H1 (cell line): ENCODE measurements around the gene HIVEP2. TPM values are rescaled to one million over a fixed set of nuclear protein-coding genes. Genes with fewer than 3 reads are reported as not detected.

Experiments used
- CTCF ChIA-PET: fragments of 300-600 bp; sonication (Branson Sonifier 250); formaldehyde crosslinking; loops from one replicate; lab custom pipeline; 2021; ENCODE audit not compliant: partially characterized antibody; lab: Charles Lee
- POLR2A ChIA-PET: fragments of 300-600 bp; sonication (Branson Sonifier 250); formaldehyde crosslinking; loops from one replicate; lab custom pipeline; 2021; ENCODE audit warnings: inconsistent platforms; ENCODE audit not compliant: partially characterized antibody; lab: Charles Lee
- DNase-seq, 2 experiments: peaks; one replicate each; pipeline versions ENCODE4 v3.0.0 to v3.0.0-alpha.2; 2010 to 2022; ENCODE audit warnings: low spot score in 2 of 2, low read depth in 1 of 2, mixed read lengths in 1 of 2
- FAIRE-seq: peaks from 2 replicates; lab custom pipeline; 2011; peaks lifted over from hg19 to GRCh38; lab: Jason Lieb, UNC
- H2AFZ ChIP-seq: 2 replicates; pipeline ENCODE4 v1.8.1; 2012; ENCODE audit warnings: low read length, inconsistent platforms
- H2AK5ac ChIP-seq: 2 replicates; pipeline ENCODE4 v1.6.1; 2013; ENCODE audit warnings: low read depth, low read length
- H2BK120ac ChIP-seq: replicated peaks from 2 replicates; pipeline ENCODE3; 2013; ENCODE audit warnings: low read depth, low read length, inconsistent platforms
- H2BK12ac ChIP-seq: 2 replicates; pipeline ENCODE4 v1.6.1; 2013; ENCODE audit warnings: low read depth, low read length
- H2BK15ac ChIP-seq: 2 replicates; pipeline ENCODE4 v1.6.1; 2013; ENCODE audit warnings: low read length
- H2BK20ac ChIP-seq: 2 replicates; pipeline ENCODE4 v1.6.1; 2013; ENCODE audit warnings: low read length
- H2BK5ac ChIP-seq: 2 replicates; pipeline ENCODE4 v1.6.1; 2013; ENCODE audit warnings: low read depth, low read length
- H3K14ac ChIP-seq: 2 replicates; pipeline ENCODE4 v1.6.1; 2013; ENCODE audit warnings: inconsistent platforms; ENCODE audit not compliant: insufficient read length
- H3K18ac ChIP-seq: 2 replicates; pipeline ENCODE4 v1.6.1; 2013; ENCODE audit warnings: low read length; ENCODE audit errors: extremely low read depth
- H3K23ac ChIP-seq: 2 replicates; pipeline ENCODE4 v1.6.1; 2013; ENCODE audit warnings: inconsistent platforms; ENCODE audit not compliant: insufficient read length
- H3K23me2 ChIP-seq: 2 replicates; pipeline ENCODE4 v1.6.1; 2013; ENCODE audit warnings: low read depth, low read length
- H3K27ac ChIP-seq: 2 replicates; pipeline ENCODE4 v1.6.1; 2011; ENCODE audit warnings: low read depth, low read length, inconsistent platforms
- H3K27me3 ChIP-seq, 4 experiments: replicated peaks in 1 of 4; 1 replicate in 1 of 4; 2 replicates in 3 of 4; pipeline versions ENCODE4 v1.6.1 to v1.8.1; 2011 to 2013; ENCODE audit warnings: low read length in 3 of 4, mild to moderate bottlenecking in 3 of 4, inconsistent platforms in 2 of 4, mixed read lengths in 2 of 4, moderate library complexity in 1 of 4; ENCODE audit not compliant: control insufficient read depth in 3 of 4, insufficient read depth in 3 of 4; ENCODE audit errors: extremely low read depth in 1 of 4
- H3K36me3 ChIP-seq, 4 experiments: 2 replicates each; pipeline versions ENCODE4 v1.6.1 to v1.8.1; 2011 to 2013; ENCODE audit warnings: mild to moderate bottlenecking in 4 of 4, low read length in 3 of 4, moderate library complexity in 2 of 4, control low read depth in 1 of 4, inconsistent platforms in 1 of 4; ENCODE audit not compliant: insufficient read depth in 4 of 4, control insufficient read depth in 2 of 4
- H3K4ac ChIP-seq: replicated peaks from 2 replicates; pipeline ENCODE3; 2013; ENCODE audit warnings: low read length, low read depth, mixed read lengths, inconsistent platforms; ENCODE audit not compliant: insufficient read length
- H3K4me1 ChIP-seq, 4 experiments: replicated peaks in 1 of 4; 1 replicate in 1 of 4; 2 replicates in 3 of 4; pipeline versions ENCODE4 v1.6.1 to v1.8.1; 2011 to 2013; ENCODE audit warnings: low read length in 3 of 4, inconsistent platforms in 2 of 4, mixed read lengths in 1 of 4; ENCODE audit not compliant: insufficient read depth in 4 of 4, control insufficient read depth in 3 of 4
- H3K4me2 ChIP-seq, 2 experiments: 2 replicates each; pipeline versions ENCODE4 v1.6.1 to v1.8.1; 2011 to 2013; ENCODE audit warnings: low read depth in 2 of 2, low read length in 2 of 2, control low read depth in 1 of 2, inconsistent platforms in 1 of 2, mild to moderate bottlenecking in 1 of 2; ENCODE audit not compliant: insufficient read depth in 1 of 2
- H3K4me3 ChIP-seq, 4 experiments: fragments of 200-600, 300-600 bp in 1 of 4; sonication (generic), shearing (Covaris generic), sonication (Bioruptor Twin) in 1 of 4; 2 replicates each; pipeline versions ENCODE4 v1.5.1 to v1.8.1; 2011 to 2016; ENCODE audit warnings: low read length in 4 of 4, low read depth in 3 of 4, control low read depth in 2 of 4, inconsistent platforms in 2 of 4, mild to moderate bottlenecking in 2 of 4, mixed read lengths in 1 of 4, moderate library complexity in 1 of 4; ENCODE audit not compliant: insufficient read depth in 2 of 4; ENCODE audit errors: extremely low read depth in 1 of 4
- H3K56ac ChIP-seq: replicated peaks from 2 replicates; pipeline ENCODE3; 2013; ENCODE audit warnings: low read depth, mild to moderate bottlenecking, mixed read lengths, low read length, inconsistent platforms; ENCODE audit not compliant: insufficient read length
- H3K79me1 ChIP-seq: 2 replicates; pipeline ENCODE4 v1.6.1; 2013; ENCODE audit warnings: low read depth, low read length, control low read depth
- H3K79me2 ChIP-seq, 2 experiments: 2 replicates each; pipeline versions ENCODE4 v1.6.1 to v1.8.1; 2012 to 2013; ENCODE audit warnings: low read length in 2 of 2, mild to moderate bottlenecking in 2 of 2, inconsistent platforms in 1 of 2; ENCODE audit not compliant: insufficient read depth in 2 of 2, control insufficient read depth in 1 of 2
- H3K9ac ChIP-seq, 4 experiments: replicated peaks in 1 of 4; 1 replicate in 1 of 4; 2 replicates in 3 of 4; pipeline versions ENCODE4 v1.6.1 to v1.8.1; 2011 to 2013; ENCODE audit warnings: low read depth in 3 of 4, low read length in 3 of 4, control low read depth in 2 of 4, mild to moderate bottlenecking in 2 of 4, moderate library complexity in 2 of 4, inconsistent platforms in 1 of 4; ENCODE audit errors: extremely low read depth in 1 of 4
- H3K9me3 ChIP-seq, 2 experiments: 2 replicates each; pipeline versions ENCODE4 v1.6.1 to v1.8.1; 2012 to 2013; ENCODE audit warnings: mild to moderate bottlenecking in 2 of 2, moderate library complexity in 2 of 2, control low read depth in 1 of 2, inconsistent platforms in 1 of 2, low read depth in 1 of 2, low read length in 1 of 2, mixed read lengths in 1 of 2; ENCODE audit not compliant: insufficient read depth in 2 of 2
- H4K20me1 ChIP-seq, 2 experiments: replicated peaks in 1 of 2; 2 replicates each; pipeline versions ENCODE3 to v1.8.1; 2011 to 2013; ENCODE audit warnings: inconsistent platforms in 2 of 2, low read length in 2 of 2, mild to moderate bottlenecking in 1 of 2; ENCODE audit not compliant: insufficient read depth in 2 of 2, control insufficient read depth in 1 of 2
- H4K5ac ChIP-seq: 2 replicates; pipeline ENCODE4 v1.6.1; 2013; ENCODE audit warnings: low read length, low read depth, mixed read lengths, inconsistent platforms; ENCODE audit not compliant: insufficient read length
- H4K8ac ChIP-seq: 2 replicates; pipeline ENCODE4 v1.8.0; 2013; ENCODE audit warnings: mild to moderate bottlenecking, moderate library complexity, low read length, inconsistent platforms; ENCODE audit not compliant: insufficient read depth; ENCODE audit errors: extremely low read depth
- H4K91ac ChIP-seq: replicated peaks from 2 replicates; pipeline ENCODE3; 2013; ENCODE audit warnings: low read length, mixed read lengths, inconsistent platforms; ENCODE audit not compliant: insufficient read length
- KDM4A ChIP-seq: IDR thresholded peaks from one replicate; pipeline ENCODE4 v1.7.1; 2012; ENCODE audit warnings: low read depth, mild to moderate bottlenecking, moderate library complexity, low read length, inconsistent platforms; ENCODE audit not compliant: severe bottlenecking
- NRF1 ChIP-seq: IDR thresholded peaks from 2 replicates; pipeline ENCODE4 v1.6.1; 2011; ENCODE audit warnings: mild to moderate bottlenecking, low read depth, low read length, improper control_type of control experiment
- RFX5 ChIP-seq: IDR thresholded peaks from 2 replicates; pipeline ENCODE4 v1.6.1; 2011; ENCODE audit warnings: low read depth, low read length, improper control_type of control experiment, borderline replicate concordance
- whole genome bisulfite sequencing, 2 experiments: shearing (Covaris generic) in 1 of 2; methylation state at CpG; one replicate each; pipeline versions ENCODE4 v1.1.6 to v1.1.7; 2013 to 2015; ENCODE audit warnings: low lambda C conversion rate in 2 of 2, mixed read lengths in 2 of 2, inconsistent platforms in 1 of 2, low coverage in 1 of 2, missing lambda C conversion rate in 1 of 2; ENCODE audit not compliant: insufficient replicate concordance in 2 of 2, insufficient coverage in 1 of 2, insufficient read length in 1 of 2; ENCODE audit errors: extremely low coverage in 1 of 2, missing lambda C conversion rate in 1 of 2; 5-methylcytosine and 5-hydroxymethylcytosine counted together
- polyA plus RNA-seq, 7 experiments: library from polyadenylated mRNA; depleted of rRNA in 3 of 7; stranded (reverse) in 5 of 7; unstranded in 2 of 7; fragments of >200 nt in 5 of 7; fragments of 200-250 nt in 2 of 7; gene quantifications; 1 replicate in 5 of 7; 2 replicates in 1 of 7; 4 replicates in 1 of 7; pipeline versions ENCODE4 v1.2.1 to v1.2.3, GENCODE V29; 2011 to 2013; ENCODE audit warnings: missing spikeins in 2 of 7, mixed read lengths in 2 of 7
- total RNA-seq: library from RNA; stranded (reverse); fragmentation: NEBNext Ultra II Directional; extraction: Animal tissue kit (Norgen Biotek cat#: 25700); gene quantifications from 2 replicates; pipeline ENCODE4 v1.2.1, GENCODE V29; 2021
- TF ChIP-seq, protein P1 (sequence below): IDR thresholded peaks from 2 replicates; pipeline ENCODE4 v1.6.1; 2011; ENCODE audit warnings: low read depth, mild to moderate bottlenecking, low read length; ENCODE audit not compliant: insufficient read depth

HIVEP2 gene
- total and polyA plus RNA-seq, 2 of the 8 experiments (the other 6 are each of a cell fraction or from before 2014, with no cell fraction given): 2.2 to 6.1 TPM

DNA sequence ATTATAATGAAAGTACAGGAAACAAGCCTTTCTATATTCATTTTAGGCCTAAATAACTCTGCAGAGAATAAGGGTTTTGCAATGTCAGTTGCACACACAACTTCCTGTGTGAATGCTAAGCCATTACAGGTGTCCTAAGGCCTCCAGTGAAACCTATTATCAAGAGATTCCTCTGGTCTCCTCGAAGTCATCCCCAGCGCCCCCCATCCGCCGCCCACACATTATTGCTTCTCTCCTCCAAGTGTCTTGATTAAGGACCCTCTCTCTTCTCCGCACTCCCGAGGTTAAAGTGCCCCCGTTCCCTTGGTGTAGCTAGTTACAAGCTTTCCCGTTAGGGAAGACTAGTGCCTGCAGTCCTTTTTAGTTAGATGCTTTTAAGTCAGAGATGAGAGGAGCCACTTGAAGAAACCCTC is 1.3 kb downstream of the HIVEP2 start:
- H3K4ac ChIP-seq: no peak overlapping the region
- ChIA-PET CTCF (interaction anchor here (1.2 to 2.8 kb wide), 5 partner anchors 13 to 152 kb away, joined by 3 to 11 read pairs (median 3); no protein-coding TSS in a partner anchor), POLR2A (interaction anchor here (1.1 to 1.3 kb wide), 3 partner anchors 17 to 195 kb away, joined by 3 to 4 read pairs (median 3); no protein-coding TSS in a partner anchor)
- no peak overlapping the region for H3K23ac ChIP-seq
- peak overlapping the region; percentile 88 to 99 for H3K4me2 ChIP-seq
- H4K20me1 ChIP-seq: peaks cover 0 to 4% of the 10 kb centered on the region in 2 experiments
- H2BK12ac ChIP-seq: no peak overlapping the region; the same call in 1 of the 2 replicates
- H4K8ac ChIP-seq: no peak overlapping the region
- H3K23me2 ChIP-seq: peaks cover 17% of the 10 kb centered on the region
- peak overlapping the region; percentile 74 to 98 (median 94) for H3K4me3 ChIP-seq
- TF ChIP-seq NRF1 (no peak), KDM4A (no peak), RFX5 (no peak)
- TF ChIP-seq, protein P1, sequence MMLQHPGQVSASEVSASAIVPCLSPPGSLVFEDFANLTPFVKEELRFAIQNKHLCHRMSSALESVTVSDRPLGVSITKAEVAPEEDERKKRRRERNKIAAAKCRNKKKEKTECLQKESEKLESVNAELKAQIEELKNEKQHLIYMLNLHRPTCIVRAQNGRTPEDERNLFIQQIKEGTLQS: no peak
- TF ChIP-seq, all 59 proteins: peak for 0
- Histone ChIP-seq H3K4me1 (peaks cover 0 to 3% (median 0%) of the 10 kb centered on the region in 4 experiments; a peak in 4 of 7 replicates), H3K27me3 (peaks cover 0 to under 1% (median 0%) of the 10 kb centered on the region in 4 experiments; a peak in 2 of 7 replicates), H2BK20ac (no peak overlapping the region), H2BK5ac (no peak overlapping the region), H4K5ac (no peak overlapping the region), H3K27ac (no peak overlapping the region), H3K79me1 (0 out of 2 replicates have a peak, but pooled peaks cover 2% of the 10 kb centered on the region), H3K9ac (peak overlapping the region in 3 of 4 experiments; percentile 57 to 96 (median 90); a peak in 3 of 7 replicates), H3K14ac (no peak overlapping the region), H2AFZ (no peak overlapping the region), H4K91ac (no peak overlapping the region), H3K9me3 (no peaks in the 10 kb centered on the region), H3K79me2 (peaks cover 0 to 53% of the 10 kb centered on the region in 2 experiments; a peak in 3 of 4 replicates), H3K56ac (no peak overlapping the region), H2BK120ac (no peak overlapping the region), H3K36me3 (no peaks in the 10 kb centered on the region), H2BK15ac (no peak overlapping the region), H3K18ac (no peak overlapping the region), H2AK5ac (no peak overlapping the region; the same call in 1 of the 2 replicates)
- peak in 1 of 2 experiments; percentile 53 for DNase-seq
- FAIRE-seq: no peak
- 10% methylated on average over 8 of the region's 8 CpGs; no CpG with 5 or more reads in 1 of the 2 experiments for WGBS, 2 experiments
